Stomach (tissue), 9 donors: ENCODE measurements around the gene ESPL1. TPM values are rescaled to one million over a fixed set of nuclear protein-coding genes. Genes with fewer than 3 reads are reported as not detected.

ENCODE experiments used
- DNase-seq, 2 donors: peaks; one replicate each; pipeline versions ENCODE4 v3.0.0 to v3.0.0-alpha.2; 2013 to 2019
- H3K27ac ChIP-seq, 5 donors: fragments of 200-600 bp in 4 of 5; sonication (generic) in 4 of 5; one replicate each; pipeline ENCODE4 v1.5.1; 2013 to 2019; ENCODE audit warnings: mild to moderate bottlenecking in 1 of 5, moderate library complexity in 1 of 5
- H3K27me3 ChIP-seq, 3 donors: fragments of 200-600 bp; sonication (generic); one replicate each; pipeline ENCODE4 v1.5.1; 2017 to 2019; ENCODE audit warnings: mixed run types in 1 of 3
- H3K36me3 ChIP-seq, 4 donors: fragments of 200-600 bp; sonication (generic); 1 replicate in 3 of 4; 2 replicates in 1 of 4; pipeline ENCODE4 v1.5.1; 2016 to 2019
- H3K4me1 ChIP-seq, 4 donors: fragments of 200-600 bp; sonication (generic); one replicate each; pipeline ENCODE4 v1.5.1; 2016 to 2019
- H3K4me3 ChIP-seq, 4 donors: fragments of 200-600 bp; sonication (generic) in 3 of 4; one replicate each; pipeline ENCODE4 v1.5.1; 2016 to 2019; ENCODE audit warnings: mild to moderate bottlenecking in 1 of 4
- H3K9me3 ChIP-seq, 4 donors: fragments of 200-600 bp; sonication (generic); one replicate each; pipeline ENCODE4 v1.5.1; 2016 to 2019
- EP300 ChIP-seq: sonication (generic); formaldehyde crosslinking; IDR thresholded peaks from one replicate; pipeline ENCODE4 v1.6.1; 2017; ENCODE audit warnings: antibody characterized with exemption
- POLR2A ChIP-seq, 4 donors: fragments of 450-650 bp; IDR thresholded peaks; one replicate each; pipeline ENCODE4 v1.6.1; 2016; ENCODE audit warnings: antibody characterized with exemption in 4 of 4, control low read depth in 2 of 4, mild to moderate bottlenecking in 1 of 4, moderate library complexity in 1 of 4
- POLR2AphosphoS5 ChIP-seq, 3 donors: sonication (generic); formaldehyde crosslinking; IDR thresholded peaks; one replicate each; pipeline ENCODE4 v1.6.1; 2016; ENCODE audit warnings: antibody characterized with exemption in 3 of 3
- WGBS, 5 donors: extraction: QIAGEN DNeasy Blood & Tissue Kit in 3 of 5; methylation state at CpG; one replicate each; pipeline versions ENCODE4 v1.1.5 to v1.1.7; 2013 to 2018; 5-methylcytosine and 5-hydroxymethylcytosine counted together
- intact Hi-C: fragments of 100-400 bp; cut with DNase I; formaldehyde crosslinking; loops from one replicate; pipeline ENCODE4 v1.15.1; 2023; ENCODE audit warnings: low total_unique reads
- polyA plus RNA-seq, 3 donors: library from polyadenylated mRNA; stranded (reverse); fragments of 200-250 nt; gene quantifications; one replicate each; pipeline ENCODE4 v1.2.3, GENCODE V29; 2013
- total RNA-seq, 5 donors: library from RNA; depleted of rRNA; stranded (reverse); fragments of >200 nt; gene quantifications; one replicate each; pipeline versions ENCODE4 v1.1.0 to v1.2.3, GENCODE V29; 2014 to 2016
- TF ChIP-seq, protein P1 (sequence below), 7 experiments: fragments of 450-650 bp in 4 of 7; fragments of 200-600 bp in 3 of 7; sonication (generic) in 3 of 7; IDR thresholded peaks; one replicate each; pipeline ENCODE4 v1.5.1; 2016 to 2019; ENCODE audit warnings: antibody characterized with exemption in 7 of 7, control low read depth in 2 of 7, mild to moderate bottlenecking in 1 of 7
- donor health status: healthy with polysubstance abuse.
- donor health status: Bipolar disorder and iron deficiency.
- donor health status: healthy.

The ESPL1 gene
- total and polyA plus RNA-seq, 8 donors = 0.15 to 43.2 (median 5.3) TPM

DNA sequence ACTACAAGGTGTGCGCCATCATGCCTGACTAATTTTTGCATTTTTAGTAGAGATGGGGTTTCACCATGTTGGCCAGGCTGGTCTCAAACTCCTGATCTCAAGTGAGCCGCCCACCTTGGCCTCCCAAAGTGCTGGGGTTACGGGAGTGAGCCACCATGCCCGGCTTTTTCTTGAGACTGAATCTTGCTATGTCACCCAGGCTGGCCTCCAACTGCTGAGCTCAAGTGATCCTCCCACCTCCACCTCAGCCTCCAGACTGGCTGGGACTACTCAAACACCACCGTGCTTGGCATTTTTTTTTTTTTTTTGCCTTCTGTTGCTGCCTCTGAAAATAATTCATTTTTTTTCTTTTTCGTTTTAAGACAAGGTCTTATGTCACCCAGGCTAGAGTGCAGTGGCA lies 8.2 kb upstream of the ESPL1 start:
- no peak overlapping the region for H3K27ac ChIP-seq
- H3K4me3 ChIP-seq = no peak overlapping the region
- no peak for DNase-seq
- peaks cover 0 to 4% (median 0%) of the 10 kb centered on the region in 4 donors for H3K4me1 ChIP-seq
- no peaks in the 10 kb centered on the region for H3K27me3 ChIP-seq
- TF ChIP-seq EP300 (no peak), POLR2A (IDR thresholded peaks at IDR 0.05) (no peak), POLR2AphosphoS5 (IDR thresholded peaks at IDR 0.05) (no peak)
- TF ChIP-seq, protein P1, sequence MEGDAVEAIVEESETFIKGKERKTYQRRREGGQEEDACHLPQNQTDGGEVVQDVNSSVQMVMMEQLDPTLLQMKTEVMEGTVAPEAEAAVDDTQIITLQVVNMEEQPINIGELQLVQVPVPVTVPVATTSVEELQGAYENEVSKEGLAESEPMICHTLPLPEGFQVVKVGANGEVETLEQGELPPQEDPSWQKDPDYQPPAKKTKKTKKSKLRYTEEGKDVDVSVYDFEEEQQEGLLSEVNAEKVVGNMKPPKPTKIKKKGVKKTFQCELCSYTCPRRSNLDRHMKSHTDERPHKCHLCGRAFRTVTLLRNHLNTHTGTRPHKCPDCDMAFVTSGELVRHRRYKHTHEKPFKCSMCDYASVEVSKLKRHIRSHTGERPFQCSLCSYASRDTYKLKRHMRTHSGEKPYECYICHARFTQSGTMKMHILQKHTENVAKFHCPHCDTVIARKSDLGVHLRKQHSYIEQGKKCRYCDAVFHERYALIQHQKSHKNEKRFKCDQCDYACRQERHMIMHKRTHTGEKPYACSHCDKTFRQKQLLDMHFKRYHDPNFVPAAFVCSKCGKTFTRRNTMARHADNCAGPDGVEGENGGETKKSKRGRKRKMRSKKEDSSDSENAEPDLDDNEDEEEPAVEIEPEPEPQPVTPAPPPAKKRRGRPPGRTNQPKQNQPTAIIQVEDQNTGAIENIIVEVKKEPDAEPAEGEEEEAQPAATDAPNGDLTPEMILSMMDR (IDR thresholded peaks at IDR 0.05) = no peak
- peaks cover 5 to 15% (median 10%) of the 10 kb centered on the region in 4 donors for H3K36me3 ChIP-seq
- intact Hi-C loops = no loop called here
- H3K9me3 ChIP-seq = no peaks in the 10 kb centered on the region
- WGBS, 5 donors = 85 to 92% (median 89%) methylated on average over 6 of the region's 6 CpGs

DNA sequence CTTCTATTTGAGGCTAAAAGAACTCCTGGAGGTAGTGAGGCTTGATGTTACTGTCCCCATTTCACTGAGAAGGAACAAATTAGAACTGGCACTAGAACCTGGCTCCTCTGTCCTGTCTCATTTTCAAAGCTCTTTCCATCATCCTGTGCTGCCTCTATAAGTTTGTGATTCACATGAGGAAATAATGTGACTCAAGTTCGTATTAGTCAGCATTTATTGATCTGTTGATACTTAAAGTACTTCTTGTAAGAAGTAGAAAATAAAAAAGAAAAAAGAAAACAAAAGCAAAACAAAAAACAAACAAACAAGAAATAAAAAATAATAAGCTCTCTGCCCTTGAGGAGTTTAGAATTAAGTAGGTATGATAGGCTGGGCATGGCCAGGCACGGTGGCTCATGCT lies 2.3 kb upstream of the ESPL1 start:
- H3K4me3 ChIP-seq = no peak overlapping the region
- H3K36me3 ChIP-seq = no peaks in the 10 kb centered on the region
- intact Hi-C loops = no loop called here
- TF ChIP-seq POLR2A (IDR thresholded peaks at IDR 0.05) = no peak
- TF ChIP-seq POLR2AphosphoS5 (IDR thresholded peaks at IDR 0.05) = no peak
- TF ChIP-seq, protein P1 (IDR thresholded peaks at IDR 0.05) = no peak
- TF ChIP-seq EP300 = no peak
- no peaks in the 10 kb centered on the region for H3K27me3 ChIP-seq
- no peak for DNase-seq
- WGBS, 5 donors = 74 to 80% (median 79%) methylated on average over 2 of the region's 2 CpGs
- no peak overlapping the region for H3K27ac ChIP-seq
- H3K9me3 ChIP-seq = no peaks in the 10 kb centered on the region
- H3K4me1 ChIP-seq = peaks cover 7 to 28% (median 16%) of the 10 kb centered on the region in 4 donors

DNA sequence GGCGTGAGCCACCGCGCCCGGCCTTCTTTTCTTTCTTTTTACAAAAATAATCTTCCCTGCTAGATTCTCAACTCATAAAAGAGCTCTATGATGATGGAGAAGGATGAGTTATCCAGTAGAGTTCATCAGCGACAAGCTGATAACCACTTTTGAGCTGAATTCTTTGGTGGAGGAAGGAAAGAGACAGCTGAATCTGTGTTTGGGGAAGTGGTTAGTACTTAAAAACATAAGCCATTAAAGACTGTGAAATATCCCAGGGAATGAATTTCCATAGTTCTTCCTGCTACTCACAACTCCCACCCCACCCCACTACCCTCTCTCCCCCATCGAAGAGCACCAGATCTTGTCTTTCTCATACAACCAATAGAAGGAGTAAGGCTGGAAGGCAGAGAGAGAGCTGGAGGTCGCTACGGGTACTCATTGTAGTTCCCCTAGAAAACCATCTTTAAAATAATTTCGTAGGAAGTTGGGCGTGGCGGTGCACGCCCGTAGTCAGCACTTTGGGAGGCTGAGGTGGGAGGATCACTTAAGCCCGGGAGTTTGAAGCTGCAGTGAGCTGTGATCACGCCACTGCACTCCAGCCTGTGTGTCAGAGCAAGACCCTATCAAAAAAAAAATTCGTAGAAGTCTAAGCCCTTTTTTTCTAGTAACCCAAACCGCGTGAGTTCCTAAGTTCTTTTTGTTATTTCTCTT lies 647 bp upstream of the ESPL1 start:
- Histone ChIP-seq H3K27me3 (no peaks in the 10 kb centered on the region), H3K36me3 (no peaks in the 10 kb centered on the region), H3K4me3 (peak overlapping the region; percentile 51 to 93 (median 74)), H3K9me3 (no peaks in the 10 kb centered on the region), H3K27ac (peak overlapping the region in 4 of 5 donors; percentile 36 to 71 (median 54)), H3K4me1 (peaks cover 7 to 28% (median 16%) of the 10 kb centered on the region in 4 donors)
- DNase-seq = no peak
- TF ChIP-seq, protein P1 (IDR thresholded peaks at IDR 0.05) = no peak
- TF ChIP-seq POLR2AphosphoS5 (IDR thresholded peaks at IDR 0.05) (no peak), POLR2A (IDR thresholded peaks at IDR 0.05) (no peak), EP300 (no peak)
- WGBS, 5 donors = 40 to 48% (median 42%) methylated on average over 18 of the region's 18 CpGs
- intact Hi-C loops = no loop called here

DNA sequence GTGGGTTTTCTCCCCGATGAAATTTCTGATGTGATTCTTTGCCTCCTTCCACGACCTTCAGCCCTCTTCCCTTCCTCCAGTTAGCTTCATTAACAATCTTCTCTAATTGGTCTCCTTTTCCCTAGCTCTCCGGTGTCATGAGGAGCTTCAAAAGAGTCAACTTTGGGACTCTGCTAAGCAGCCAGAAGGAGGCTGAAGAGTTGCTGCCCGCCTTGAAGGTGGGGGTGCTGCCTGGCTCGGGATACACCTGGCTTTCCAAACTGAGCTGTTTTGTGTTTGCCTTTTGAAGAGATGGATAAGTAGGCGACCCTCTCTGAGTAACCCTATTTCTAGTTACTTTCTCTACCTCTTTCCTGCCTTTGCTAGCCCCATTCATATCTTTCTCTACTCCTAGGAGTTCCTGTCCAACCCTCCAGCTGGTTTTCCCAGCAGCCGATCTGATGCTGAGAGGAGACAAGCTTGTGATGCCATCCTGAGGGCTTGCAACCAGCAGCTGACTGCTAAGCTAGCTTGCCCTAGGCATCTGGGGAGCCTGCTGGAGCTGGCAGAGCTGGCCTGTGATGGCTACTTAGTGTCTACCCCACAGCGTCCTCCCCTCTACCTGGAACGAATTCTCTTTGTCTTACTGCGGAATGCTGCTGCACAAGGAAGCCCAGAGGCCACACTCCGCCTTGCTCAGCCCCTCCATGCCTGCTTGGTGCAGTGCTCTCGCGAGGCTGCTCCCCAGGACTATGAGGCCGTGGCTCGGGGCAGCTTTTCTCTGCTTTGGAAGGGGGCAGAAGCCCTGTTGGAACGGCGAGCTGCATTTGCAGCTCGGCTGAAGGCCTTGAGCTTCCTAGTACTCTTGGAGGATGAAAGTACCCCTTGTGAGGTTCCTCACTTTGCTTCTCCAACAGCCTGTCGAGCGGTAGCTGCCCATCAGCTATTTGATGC lies 797 bp downstream of the ESPL1 start:
- Histone ChIP-seq H3K27ac (peak overlapping the region in 3 of 5 donors; percentile 36 to 71 (median 41)), H3K4me1 (peaks cover 7 to 28% (median 16%) of the 10 kb centered on the region in 4 donors), H3K36me3 (no peaks in the 10 kb centered on the region), H3K4me3 (peak overlapping the region; percentile 51 to 93 (median 74)), H3K9me3 (no peaks in the 10 kb centered on the region), H3K27me3 (no peaks in the 10 kb centered on the region)
- WGBS, 5 donors = 53 to 58% (median 57%) methylated on average over 19 to 20 of the region's 20 CpGs
- no peak for DNase-seq
- intact Hi-C loops = no loop called here
- TF ChIP-seq POLR2A (IDR thresholded peaks at IDR 0.05) (no peak), POLR2AphosphoS5 (IDR thresholded peaks at IDR 0.05) (no peak), EP300 (no peak)
- TF ChIP-seq, protein P1 (IDR thresholded peaks at IDR 0.05) = no peak
